Measurements from ENCODE around the gene FOXA3.

GRCh38 chr19:45885556-45886426 is 21.7 kb downstream of the FOXA3 start, which contains the start of gene IRF2BP1:
- TF ChIP-seq MAX (IDR thresholded peaks at IDR 0.05; ENCODE audit: insufficient read depth, insufficient read length) = no peak
- no peak for TF ChIP-seq CTCF (IDR thresholded peaks at IDR 0.05; ENCODE audit: extremely low read depth in 1 of 2, insufficient read depth in 1 of 2, low read depth in 1 of 2, low read length in 2 of 2)
- no peak for TF ChIP-seq JUN (IDR thresholded peaks at IDR 0.05; ENCODE audit: borderline replicate concordance, insufficient read depth, insufficient read length, low read depth)
